H1 (cell line): ENCODE results near the gene RAD9B. TPM values are rescaled to one million over a fixed set of nuclear protein-coding genes. Genes with fewer than 3 reads are reported as not detected.

Source experiments
- CEBPB ChIP-seq: IDR thresholded peaks from 2 replicates; pipeline ENCODE4 v1.6.1; 2012; ENCODE audit warnings: low read depth, low read length
- RNF2 ChIP-seq: fragments of 200-900, 300-1000 bp; sonication (generic); IDR thresholded peaks from 2 replicates; pipeline ENCODE4 v1.7.1; 2016; ENCODE audit warnings: borderline replicate concordance, low read depth, mild to moderate bottlenecking, antibody characterized with exemption, low read length; ENCODE audit not compliant: poor library complexity, severe bottlenecking; ENCODE audit errors: missing control alignments
- TAF1 ChIP-seq: IDR thresholded peaks from 2 replicates; pipeline ENCODE4 v1.6.1; 2011; ENCODE audit warnings: mild to moderate bottlenecking, low read depth, low read length
- USF2 ChIP-seq: IDR thresholded peaks from 2 replicates; pipeline ENCODE4 v1.6.1; 2011; ENCODE audit warnings: low read length, improper control_type of control experiment
- polyA plus RNA-seq, 7 experiments: library from polyadenylated mRNA; depleted of rRNA in 3 of 7; stranded (reverse) in 5 of 7; unstranded in 2 of 7; fragments of >200 nt in 5 of 7; fragments of 200-250 nt in 2 of 7; gene quantifications; 1 replicate in 5 of 7; 2 replicates in 1 of 7; 4 replicates in 1 of 7; pipeline versions ENCODE4 v1.2.1 to v1.2.3, GENCODE V29; 2011 to 2013; ENCODE audit warnings: missing spikeins in 2 of 7, mixed read lengths in 2 of 7
- total RNA-seq: library from RNA; stranded (reverse); fragmentation: NEBNext Ultra II Directional; extraction: Animal tissue kit (Norgen Biotek cat#: 25700); gene quantifications from 2 replicates; pipeline ENCODE4 v1.2.1, GENCODE V29; 2021

RAD9B gene
- total and polyA plus RNA-seq, 2 of the 8 experiments (the other 6 are each of a cell fraction or from before 2014, with no cell fraction given) = 0.06 TPM; not detected in 1

GRCh38 chr12:110501752-110502738, at the start of gene RAD9B, which contains the start of gene VPS29 (continued):
- TF ChIP-seq RNF2 (peak; percentile 95), TAF1 (peak; percentile 77), USF2 (peak; percentile 34; the same call in 1 of the 2 replicates), CEBPB (peak; percentile 13; the same call in 1 of the 2 replicates)
